Ishikawa (cell line): ENCODE measurements around the gene RASAL2.

Experiments
- CEBPB ChIP-seq: IDR thresholded peaks from 2 replicates; pipeline ENCODE4 v1.6.1; 2012
- CREB1 ChIP-seq: IDR thresholded peaks from 2 replicates; pipeline ENCODE4 v1.6.1; 2012; ENCODE audit warnings: low read depth
- EGR1 ChIP-seq: IDR thresholded peaks from 2 replicates; pipeline ENCODE4 v1.6.1; 2012
- EP300 ChIP-seq: IDR thresholded peaks from 2 replicates; pipeline ENCODE4 v1.6.1; 2012; ENCODE audit warnings: borderline replicate concordance
- FOXM1 ChIP-seq: IDR thresholded peaks from 2 replicates; pipeline ENCODE4 v1.6.1; 2012; ENCODE audit warnings: low read depth, borderline replicate concordance
- NFIC ChIP-seq: IDR thresholded peaks from 2 replicates; pipeline ENCODE4 v1.6.1; 2012
- RAD21 ChIP-seq: IDR thresholded peaks from 2 replicates; pipeline ENCODE4 v1.6.1; 2012; ENCODE audit warnings: low read depth
- REST ChIP-seq: IDR thresholded peaks from 2 replicates; pipeline ENCODE4 v1.6.1; 2012; ENCODE audit warnings: low read depth, mild to moderate bottlenecking
- TAF1 ChIP-seq: IDR thresholded peaks from 2 replicates; pipeline ENCODE4 v1.6.1; 2012; ENCODE audit warnings: low read depth, mild to moderate bottlenecking
- YY1 ChIP-seq: IDR thresholded peaks from 2 replicates; pipeline ENCODE4 v1.6.1; 2012; ENCODE audit warnings: low read depth
- TF ChIP-seq, protein P1 (sequence below): IDR thresholded peaks from 2 replicates; pipeline ENCODE4 v1.6.1; 2012

- TF ChIP-seq, protein P1, sequence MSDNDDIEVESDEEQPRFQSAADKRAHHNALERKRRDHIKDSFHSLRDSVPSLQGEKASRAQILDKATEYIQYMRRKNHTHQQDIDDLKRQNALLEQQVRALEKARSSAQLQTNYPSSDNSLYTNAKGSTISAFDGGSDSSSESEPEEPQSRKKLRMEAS, result no peak
- TF ChIP-seq EGR1 (no peak), NFIC (no peak), FOXM1 (no peak), TAF1 (no peak), REST (no peak), RAD21 (no peak), YY1 (no peak), CEBPB (no peak), CREB1 (no peak), EP300 (no peak)
Measured at GRCh38 chr1:178071811-178072210, 22.1 kb upstream of the RASAL2 start.
